HL-60 (cell line): ENCODE measurements around the gene CRIP2.

ENCODE experiments used
- GABPA ChIP-seq: IDR thresholded peaks from 2 replicates; pipeline ENCODE4 v1.6.1; 2012; ENCODE audit warnings: low read depth
- TF ChIP-seq, protein P1 (sequence below): IDR thresholded peaks from one replicate; pipeline ENCODE4 v1.5.1; 2011; ENCODE audit warnings: low read length, control low read depth, inconsistent platforms; ENCODE audit not compliant: insufficient read depth

DNA sequence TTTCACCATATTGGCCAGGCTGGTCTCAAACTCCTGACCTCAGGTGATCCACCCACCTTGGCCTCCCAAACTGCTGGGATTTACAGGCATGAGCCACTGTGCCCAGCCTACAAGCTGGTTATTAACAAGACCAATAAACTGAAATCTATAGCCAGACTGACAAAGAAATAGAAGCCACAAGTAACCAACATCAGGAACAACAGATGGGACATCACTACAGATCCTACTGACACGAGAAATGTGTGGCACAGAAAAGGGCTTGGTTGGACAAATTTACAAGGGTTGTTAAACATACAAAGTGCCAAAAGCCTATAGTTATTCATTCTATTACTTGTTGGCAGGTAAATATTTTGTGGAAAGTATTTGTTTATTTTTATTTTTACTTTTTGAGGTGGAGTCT lies 43.4 kb upstream of the CRIP2 start:
- no peak for TF ChIP-seq GABPA
- TF ChIP-seq, protein P1, sequence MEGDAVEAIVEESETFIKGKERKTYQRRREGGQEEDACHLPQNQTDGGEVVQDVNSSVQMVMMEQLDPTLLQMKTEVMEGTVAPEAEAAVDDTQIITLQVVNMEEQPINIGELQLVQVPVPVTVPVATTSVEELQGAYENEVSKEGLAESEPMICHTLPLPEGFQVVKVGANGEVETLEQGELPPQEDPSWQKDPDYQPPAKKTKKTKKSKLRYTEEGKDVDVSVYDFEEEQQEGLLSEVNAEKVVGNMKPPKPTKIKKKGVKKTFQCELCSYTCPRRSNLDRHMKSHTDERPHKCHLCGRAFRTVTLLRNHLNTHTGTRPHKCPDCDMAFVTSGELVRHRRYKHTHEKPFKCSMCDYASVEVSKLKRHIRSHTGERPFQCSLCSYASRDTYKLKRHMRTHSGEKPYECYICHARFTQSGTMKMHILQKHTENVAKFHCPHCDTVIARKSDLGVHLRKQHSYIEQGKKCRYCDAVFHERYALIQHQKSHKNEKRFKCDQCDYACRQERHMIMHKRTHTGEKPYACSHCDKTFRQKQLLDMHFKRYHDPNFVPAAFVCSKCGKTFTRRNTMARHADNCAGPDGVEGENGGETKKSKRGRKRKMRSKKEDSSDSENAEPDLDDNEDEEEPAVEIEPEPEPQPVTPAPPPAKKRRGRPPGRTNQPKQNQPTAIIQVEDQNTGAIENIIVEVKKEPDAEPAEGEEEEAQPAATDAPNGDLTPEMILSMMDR: no peak
